SJSA1 (cell line): ENCODE data around the gene CLDN7. TPM values are rescaled to one million over a fixed set of nuclear protein-coding genes. Genes with fewer than 3 reads are reported as not detected.

ENCODE experiments used
- DNase-seq, 2 experiments: peaks; one replicate each; pipeline ENCODE4 v3.0.0-alpha.2; 2015 to 2020; ENCODE audit warnings: low spot score in 2 of 2, low read depth in 1 of 2
- H3K27ac ChIP-seq: fragments of 250-450 bp; sonication (Bioruptor Pico); 2 replicates; pipeline ENCODE4 v1.5.1; 2020; ENCODE audit warnings: mild to moderate bottlenecking, moderate library complexity
- H3K27me3 ChIP-seq: fragments of 250-450 bp; sonication (Bioruptor Pico); replicated peaks from 2 replicates; pipeline ENCODE4 v1.5.1; 2020; ENCODE audit warnings: mild to moderate bottlenecking, moderate library complexity
- H3K36me3 ChIP-seq: fragments of 250-450 bp; sonication (Bioruptor Pico); 2 replicates; pipeline ENCODE4 v1.5.1; 2020; ENCODE audit warnings: mild to moderate bottlenecking
- H3K4me1 ChIP-seq: fragments of 250-450 bp; sonication (Bioruptor Pico); replicated peaks from 2 replicates; pipeline ENCODE4 v1.6.1; 2021; ENCODE audit warnings: mild to moderate bottlenecking
- H3K4me3 ChIP-seq: fragments of 250-450 bp; sonication (Bioruptor Pico); 2 replicates; pipeline ENCODE4 v1.5.1; 2020; ENCODE audit warnings: mild to moderate bottlenecking
- H3K9me3 ChIP-seq: fragments of 250-450 bp; sonication (Bioruptor Pico); replicated peaks from 2 replicates; pipeline ENCODE4 v1.5.1; 2020; ENCODE audit warnings: mild to moderate bottlenecking
- total RNA-seq: library from RNA; depleted of rRNA; stranded (reverse); fragments of >200 nt; shearing (Covaris generic); gene quantifications from 2 replicates; pipeline ENCODE4 v1.2.3, GENCODE V29; 2014

CLDN7 gene
- total RNA-seq, 1 experiment from 2014 or later: not detected

DNA sequence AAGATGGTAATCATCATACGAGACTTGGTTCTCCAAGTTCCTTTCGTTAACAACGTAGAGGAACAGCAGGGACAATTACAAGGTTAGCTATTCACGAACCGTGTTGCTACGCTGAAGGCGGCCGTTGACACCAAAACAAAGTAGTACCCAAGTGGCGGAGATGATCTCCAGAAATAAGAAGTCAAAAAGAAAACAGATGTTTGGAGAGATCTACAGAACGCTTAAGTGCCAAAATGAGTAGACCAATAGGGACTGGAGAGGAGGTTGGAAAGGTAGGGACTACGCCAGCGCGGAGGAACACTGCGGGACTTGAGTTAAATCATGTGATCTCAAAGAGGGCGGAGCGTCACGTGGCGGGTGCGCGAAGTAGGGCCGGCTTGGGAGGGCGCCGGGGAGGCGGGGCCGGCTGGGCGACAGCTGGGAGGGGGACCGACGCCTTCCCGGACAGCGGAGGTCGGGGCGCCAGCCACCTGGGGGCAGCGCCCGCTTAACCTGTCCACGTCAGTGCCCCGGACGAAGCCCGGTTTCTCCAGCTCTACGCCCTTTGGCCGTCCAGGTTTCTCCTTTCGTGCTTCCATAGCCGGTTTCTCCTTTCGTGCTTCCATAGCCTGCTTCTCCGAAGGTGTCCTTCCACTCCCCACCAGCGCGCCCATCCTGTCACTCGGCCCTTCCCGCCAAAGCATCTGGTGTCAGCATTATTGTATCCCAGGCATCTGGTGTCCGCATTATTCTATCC is 19.4 kb downstream of the CLDN7 start:
- peak; percentile 92 to 98 for DNase-seq
- Histone ChIP-seq H3K27ac (peak overlapping the region; percentile 75), H3K4me1 (peaks cover 17% of the 10 kb centered on the region), H3K4me3 (peak overlapping the region; percentile 64), H3K9me3 (no peaks in the 10 kb centered on the region), H3K36me3 (peaks cover 49% of the 10 kb centered on the region), H3K27me3 (no peaks in the 10 kb centered on the region)

DNA sequence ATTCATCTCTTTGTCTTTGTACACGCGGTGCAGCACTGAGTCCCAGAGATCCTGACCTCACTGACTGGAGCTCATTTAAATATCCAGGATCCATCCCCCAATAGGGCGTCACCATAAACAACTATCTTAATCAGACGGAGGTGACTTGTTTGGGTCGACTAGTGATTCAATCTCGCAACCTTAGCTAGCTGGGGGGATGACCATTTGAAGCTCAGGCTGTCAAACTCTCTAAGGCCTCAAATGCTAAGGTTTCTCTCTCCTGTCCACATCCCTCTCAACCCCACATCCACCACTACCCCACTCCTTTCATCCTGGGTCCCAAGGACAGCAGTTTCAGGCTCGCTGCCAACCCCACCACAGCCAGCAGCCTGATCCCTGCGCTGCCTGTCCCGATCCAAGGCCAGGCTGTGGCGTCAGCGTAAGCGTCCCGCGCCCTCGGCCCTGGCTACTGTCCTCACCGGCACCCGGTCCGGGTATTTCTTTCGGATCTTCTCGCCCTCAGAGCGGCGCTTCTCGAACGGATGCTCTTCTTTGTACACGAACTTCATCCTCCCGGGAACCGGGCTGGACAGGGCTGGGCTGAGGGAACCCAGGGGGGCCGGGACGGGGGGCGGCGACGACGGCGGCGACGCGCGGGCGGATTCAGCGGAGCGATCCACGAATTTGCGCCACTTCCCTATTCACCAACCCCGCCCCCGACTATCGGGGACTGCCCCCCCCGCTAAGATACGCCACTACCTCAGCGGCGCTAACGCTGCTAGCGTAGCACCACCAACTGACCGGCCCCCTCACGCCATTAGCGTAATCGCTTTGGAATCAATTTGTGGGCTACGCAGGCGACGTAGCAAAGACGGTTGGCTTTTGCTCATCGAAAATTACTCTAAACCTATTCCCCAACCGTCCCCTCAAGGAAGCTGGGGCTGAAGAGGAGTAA is 20.2 kb downstream of the CLDN7 start, which contains the start of gene GABARAP:
Gene GABARAP (minus strand): TSS at position 667 of the 934 bp plus-strand sequence. CDS start 119 bp downstream, at position 548.
- peak; percentile 89 to 95 for DNase-seq

GRCh38 chr17:7241090-7241733 is 21.1 kb downstream of the CLDN7 start:
- Histone ChIP-seq H3K27ac (no peak overlapping the region; the same call in 1 of the 2 replicates), H3K27me3 (no peaks in the 10 kb centered on the region), H3K4me1 (peaks cover 22% of the 10 kb centered on the region), H3K36me3 (peaks cover 54% of the 10 kb centered on the region), H3K4me3 (peak overlapping the region; percentile 64), H3K9me3 (no peaks in the 10 kb centered on the region)
- no peak for DNase-seq

More for the DNA sequence above, 20.2 kb downstream of the CLDN7 start, which contains the start of gene GABARAP:
- Histone ChIP-seq H3K27me3 (no peaks in the 10 kb centered on the region), H3K4me3 (peak within 1 kb of the TSS; percentile 64), H3K9me3 (no peaks in the 10 kb centered on the region), H3K27ac (peak within 1 kb of the TSS; percentile 75), H3K4me1 (peaks cover 22% of the 10 kb centered on the region), H3K36me3 (peaks cover 54% of the 10 kb centered on the region)

DNA sequence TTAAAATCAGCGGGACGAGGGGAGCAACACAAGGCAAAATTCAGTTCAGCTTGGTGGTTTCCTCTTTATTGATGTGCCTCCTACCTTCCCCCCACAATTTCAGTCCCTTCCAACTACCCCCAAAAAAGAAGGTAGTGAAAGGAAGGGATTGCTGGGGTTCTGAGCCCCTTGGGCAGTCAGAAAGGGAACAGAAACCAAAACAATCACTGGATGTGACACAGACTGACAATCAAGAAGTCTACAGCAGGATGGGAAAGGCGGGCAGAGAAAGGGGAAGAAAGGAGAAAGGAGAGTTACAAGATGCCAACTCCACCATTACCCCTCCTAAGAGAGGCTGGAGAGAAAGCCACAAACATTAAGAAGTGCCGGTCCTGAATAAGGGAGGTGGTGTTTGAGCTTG is 21.9 kb downstream of the CLDN7 start:
- peaks cover 22% of the 10 kb centered on the region for H3K4me1 ChIP-seq
- H3K4me3 ChIP-seq: no peak overlapping the region
- H3K36me3 ChIP-seq: peaks cover 55% of the 10 kb centered on the region
- DNase-seq: no peak
- no peak overlapping the region for H3K27ac ChIP-seq
- no peaks in the 10 kb centered on the region for H3K9me3 ChIP-seq
- no peaks in the 10 kb centered on the region for H3K27me3 ChIP-seq

GRCh38 chr17:7239091-7240027 is 22.9 kb downstream of the CLDN7 start, which contains the start of gene PHF23:
Gene PHF23, minus strand, starts transcription at chr17:7239457. Its CDS starts 178 bp downstream, at chr17:7239279.
- Histone ChIP-seq H3K27me3 (no peaks in the 10 kb centered on the region), H3K4me3 (peak within 1 kb of the TSS; percentile 60), H3K36me3 (peaks cover 58% of the 10 kb centered on the region), H3K4me1 (peaks cover 29% of the 10 kb centered on the region), H3K9me3 (no peaks in the 10 kb centered on the region), H3K27ac (no peak within 1 kb of the TSS)
- DNase-seq: peak; percentile 99 to 100

GRCh38 chr17:7238420-7239090 is 23.7 kb downstream of the CLDN7 start:
- H3K4me3 ChIP-seq: peak overlapping the region; percentile 60
- no peaks in the 10 kb centered on the region for H3K9me3 ChIP-seq
- peaks cover 56% of the 10 kb centered on the region for H3K36me3 ChIP-seq
- H3K4me1 ChIP-seq: peaks cover 30% of the 10 kb centered on the region
- no peak for DNase-seq
- no peaks in the 10 kb centered on the region for H3K27me3 ChIP-seq
- H3K27ac ChIP-seq: no peak overlapping the region

DNA sequence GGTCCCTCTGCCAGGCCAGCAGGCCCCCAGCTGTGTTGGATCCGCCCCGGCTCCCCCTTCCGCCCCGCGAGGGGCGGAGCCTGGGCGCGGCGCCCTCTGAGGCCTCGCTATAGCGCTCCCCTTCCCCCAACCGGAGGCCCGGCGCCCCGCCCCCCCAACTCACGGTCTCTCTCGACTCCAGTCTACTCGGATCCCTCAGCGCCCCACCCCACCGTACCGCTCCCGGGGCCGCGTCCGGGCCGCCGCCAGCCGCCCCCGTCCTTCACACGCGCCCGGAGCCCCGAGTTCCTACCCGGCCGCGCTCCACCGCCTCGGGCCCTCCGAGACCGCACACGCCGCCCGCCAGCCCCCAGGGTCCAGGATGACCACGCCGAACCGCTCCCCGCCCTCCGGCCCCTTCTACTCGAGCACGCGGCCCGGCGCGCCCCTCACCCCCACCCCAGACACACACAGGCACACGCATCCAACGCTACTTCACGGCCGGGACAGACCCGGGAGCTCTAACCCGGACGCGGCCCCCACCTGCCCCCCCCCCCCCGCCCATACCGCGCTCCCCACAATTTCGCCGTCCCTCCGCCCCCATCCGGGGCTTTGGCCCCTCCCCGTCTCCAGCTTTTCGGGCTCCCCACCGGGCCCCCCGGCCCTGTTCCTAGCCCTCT is 24.4 kb downstream of the CLDN7 start:
- Histone ChIP-seq H3K4me1 (peaks cover 31% of the 10 kb centered on the region), H3K4me3 (peak overlapping the region; percentile 51), H3K27me3 (no peaks in the 10 kb centered on the region), H3K9me3 (no peaks in the 10 kb centered on the region), H3K27ac (peak overlapping the region; percentile 25; the same call in 1 of the 2 replicates), H3K36me3 (peaks cover 50% of the 10 kb centered on the region)
- DNase-seq: peak; percentile 44 to 79

- Histone ChIP-seq H3K36me3 (peaks cover 51% of the 10 kb centered on the region), H3K27me3 (no peaks in the 10 kb centered on the region), H3K4me1 (peaks cover 36% of the 10 kb centered on the region), H3K4me3 (peak overlapping the region; percentile 51), H3K27ac (peak overlapping the region; percentile 25; the same call in 1 of the 2 replicates), H3K9me3 (no peaks in the 10 kb centered on the region)
- no peak for DNase-seq
These were observed 25.0 kb downstream of the CLDN7 start for GRCh38 chr17:7237266-7237760.

- peaks cover 39% of the 10 kb centered on the region for H3K4me1 ChIP-seq
- H3K27me3 ChIP-seq: no peaks in the 10 kb centered on the region
- no peak overlapping the region for H3K4me3 ChIP-seq
- peaks cover 55% of the 10 kb centered on the region for H3K36me3 ChIP-seq
- no peak for DNase-seq
- H3K9me3 ChIP-seq: no peaks in the 10 kb centered on the region
- no peak overlapping the region for H3K27ac ChIP-seq
These were observed 25.5 kb downstream of the CLDN7 start for GRCh38 chr17:7236808-7237207.

GRCh38 chr17:7235693-7236665 is 26.3 kb downstream of the CLDN7 start:
- no peak overlapping the region for H3K27ac ChIP-seq
- H3K4me3 ChIP-seq: no peak overlapping the region
- no peaks in the 10 kb centered on the region for H3K9me3 ChIP-seq
- no peak for DNase-seq
- H3K36me3 ChIP-seq: peaks cover 52% of the 10 kb centered on the region
- H3K27me3 ChIP-seq: no peaks in the 10 kb centered on the region
- peaks cover 34% of the 10 kb centered on the region for H3K4me1 ChIP-seq
